HuH-7.5 (cell line): ENCODE results near the gene GALNTL6.

Source experiments
- DNase-seq: peaks from one replicate; pipeline ENCODE4 v3.0.0; 2011; ENCODE audit warnings: low spot score

GALNTL6 gene

DNA sequence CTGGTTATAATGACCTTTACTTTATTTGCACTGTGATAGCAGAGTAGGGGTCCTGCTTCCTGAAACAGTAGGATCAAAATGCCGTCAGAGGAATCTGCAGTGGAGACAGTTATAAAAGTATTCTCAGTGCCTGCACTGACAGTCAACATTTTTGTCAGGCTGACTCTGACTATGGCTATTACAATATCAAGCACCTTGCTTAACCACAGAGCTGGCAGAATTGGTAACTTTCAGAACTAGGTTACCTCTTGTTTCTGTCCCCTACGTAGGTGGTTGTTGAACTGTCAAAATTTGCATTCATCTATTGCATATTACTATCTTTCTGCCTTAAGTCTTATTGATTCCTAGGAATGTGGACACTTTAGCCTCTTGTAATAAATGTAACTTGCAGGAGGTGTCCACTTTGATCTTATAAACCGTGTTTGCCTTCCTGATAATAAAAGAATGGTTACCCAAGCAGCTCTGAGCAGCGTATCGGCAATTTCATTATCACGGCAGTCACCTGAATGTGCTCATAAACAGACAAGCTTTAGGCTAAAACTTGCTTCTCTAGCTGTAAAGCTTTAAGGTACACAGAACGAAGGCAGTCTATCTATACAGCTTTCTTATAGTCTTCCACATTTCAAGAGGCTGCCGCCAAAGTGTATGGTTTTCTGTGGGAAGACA, 1002.4 kb downstream of the GALNTL6 start:
- no peak for DNase-seq

GRCh38 chr4:172818901-172819300, 1005.7 kb downstream of the GALNTL6 start:
- no peak for DNase-seq

DNA sequence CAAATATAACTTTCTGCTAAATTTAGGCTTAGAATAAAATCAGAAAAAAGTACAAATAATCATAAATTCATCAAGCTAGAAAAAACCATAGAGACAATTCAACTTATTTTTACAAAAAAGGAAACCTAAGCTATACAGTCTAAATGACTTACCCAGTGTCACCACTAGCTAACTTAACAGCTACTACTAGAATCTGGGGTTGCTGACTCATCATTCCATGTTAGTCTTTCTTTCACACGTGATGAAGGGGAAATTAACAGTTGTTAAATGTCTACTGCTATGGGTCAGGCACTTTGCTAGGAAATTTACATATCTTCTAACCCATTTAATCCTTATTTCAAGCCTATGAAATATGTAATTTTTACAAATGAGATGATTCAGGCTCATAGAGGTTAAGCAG, 1006.1 kb downstream of the GALNTL6 start:
- DNase-seq, result no peak

- no peak for DNase-seq
Measured at GRCh38 chr4:172822331-172822730, 1009.1 kb downstream of the GALNTL6 start.

GRCh38 chr4:172826346-172826745, 1013.1 kb downstream of the GALNTL6 start:
- no peak for DNase-seq

DNA sequence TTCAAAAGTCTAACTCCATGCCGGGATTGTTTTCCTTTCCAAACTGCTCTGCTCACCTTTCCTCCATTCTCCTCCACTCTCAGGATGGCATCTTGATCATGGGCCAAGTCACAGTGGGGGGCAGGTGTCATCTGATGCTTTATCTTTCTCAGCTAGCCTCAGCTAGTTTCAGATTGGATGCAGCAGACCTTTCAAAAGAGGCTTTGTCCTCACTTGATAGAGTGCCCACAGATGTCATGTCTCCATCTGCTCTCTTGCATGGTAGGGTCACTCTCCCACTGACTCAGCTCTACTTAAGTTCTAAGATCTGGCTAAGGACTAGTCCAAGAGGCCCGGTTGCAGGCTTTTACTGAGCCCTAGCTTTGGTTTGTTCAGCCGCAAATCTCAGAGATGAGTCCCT, 1013.7 kb downstream of the GALNTL6 start:
- no peak for DNase-seq

DNA sequence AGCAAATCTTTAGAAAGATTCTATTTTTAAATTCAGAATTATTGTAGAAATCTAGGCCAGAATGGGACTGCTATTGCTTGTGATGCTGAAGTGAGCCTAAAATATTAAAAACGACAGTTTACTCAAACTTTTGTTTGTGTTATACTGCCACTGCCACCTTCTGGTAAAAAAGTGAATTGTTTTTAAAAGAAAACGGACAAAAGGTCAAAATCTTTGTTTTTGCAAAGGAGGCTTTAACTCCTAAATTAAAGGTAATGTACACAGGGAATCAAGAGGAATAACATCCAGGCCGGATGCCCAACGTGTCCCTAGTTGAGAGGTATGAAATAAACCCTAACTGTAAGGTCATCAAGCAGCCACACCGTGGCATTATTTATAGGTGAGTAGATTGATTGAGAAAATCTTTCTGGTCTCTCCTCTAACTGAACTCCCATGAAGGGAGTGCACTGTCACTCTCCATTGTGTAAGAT, 1017.1 kb downstream of the GALNTL6 start:
- DNase-seq, result no peak

- no peak for DNase-seq
Measured at GRCh38 chr4:172836661-172837060, 1023.5 kb downstream of the GALNTL6 start.

- DNase-seq, result no peak
Measured at GRCh38 chr4:172838111-172838510, 1024.9 kb downstream of the GALNTL6 start.

DNA sequence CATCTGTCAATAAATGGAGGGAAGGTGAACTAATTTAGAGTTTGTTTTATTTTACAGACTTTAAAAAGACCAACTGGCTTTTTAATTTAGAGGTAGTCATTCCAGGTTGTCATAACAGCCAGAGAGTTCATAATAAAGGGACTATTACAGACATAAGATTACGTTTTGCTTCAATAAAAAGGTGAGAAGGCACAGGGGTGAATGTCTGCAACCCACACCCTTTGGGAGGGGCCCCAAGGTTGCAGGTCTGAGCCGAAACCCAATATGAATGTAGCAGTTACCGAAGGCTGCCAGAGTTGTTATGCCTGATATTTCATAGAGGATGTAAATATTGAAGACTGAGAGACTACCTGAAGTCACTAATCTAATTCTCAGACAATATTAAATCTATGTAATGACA, 1025.7 kb downstream of the GALNTL6 start:
- DNase-seq, result no peak

DNA sequence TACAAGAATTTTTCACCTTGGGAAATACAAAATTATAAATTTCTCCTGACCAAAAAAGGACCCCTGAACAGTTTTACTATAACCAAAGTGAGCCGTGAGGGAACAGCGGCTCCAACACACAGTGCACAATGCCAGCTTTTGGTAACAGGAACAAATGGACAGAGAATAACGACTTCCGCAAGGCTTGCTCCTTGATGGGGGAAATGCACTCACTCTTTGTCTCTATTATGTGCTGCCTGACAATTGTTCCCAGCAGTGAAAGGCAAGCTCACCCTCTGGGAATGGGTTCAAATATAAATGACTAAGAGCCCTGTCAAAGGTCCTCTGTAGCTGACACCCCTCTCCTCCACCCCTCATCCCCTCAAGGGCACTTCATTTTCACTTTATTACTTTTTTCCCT, 1029.6 kb downstream of the GALNTL6 start:
- no peak for DNase-seq

- no peak for DNase-seq
Measured at GRCh38 chr4:172843192-172843591, 1030.0 kb downstream of the GALNTL6 start.

DNA sequence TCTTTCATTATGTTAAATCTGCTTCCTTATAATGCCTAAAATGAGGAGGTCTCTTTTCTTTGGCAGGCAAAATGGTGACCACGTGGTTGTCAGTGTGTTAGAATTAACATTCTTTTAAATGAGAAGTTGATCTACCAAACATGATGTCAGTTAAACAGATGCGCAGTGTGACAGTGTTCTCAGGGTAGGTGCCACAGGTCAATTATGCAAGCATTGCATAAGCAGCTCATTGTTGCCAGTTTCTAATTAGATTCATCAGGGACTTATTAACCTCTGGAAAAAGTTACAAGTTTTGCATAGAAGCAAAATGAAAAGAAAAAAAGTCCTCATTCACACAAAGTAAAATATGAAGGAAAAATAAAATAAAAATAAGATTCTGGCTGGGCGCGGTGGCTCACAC, 1031.4 kb downstream of the GALNTL6 start:
- no peak for DNase-seq

GRCh38 chr4:172845281-172845680, 1032.1 kb downstream of the GALNTL6 start:
- DNase-seq, result no peak

DNA sequence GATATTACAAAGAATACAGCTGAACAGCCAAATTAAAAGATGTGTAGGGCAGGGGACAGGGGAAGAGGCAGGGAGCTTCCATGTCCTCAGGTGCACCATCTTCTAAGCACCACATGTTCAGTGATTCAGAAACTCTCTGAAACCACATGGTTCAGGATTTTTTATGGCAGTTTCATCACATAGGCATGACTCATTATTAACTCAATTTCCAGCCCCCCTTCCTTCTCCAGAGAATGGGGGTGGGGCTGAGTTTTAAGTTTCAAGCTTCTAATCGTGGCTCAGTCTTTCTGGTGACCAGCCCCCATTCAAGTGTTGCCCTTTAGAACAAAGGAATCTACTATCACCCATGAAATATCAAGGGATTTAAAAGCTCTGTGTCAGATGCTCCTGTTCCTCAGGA, 1037.6 kb downstream of the GALNTL6 start:
- no peak for DNase-seq

GRCh38 chr4:172851534-172851933, 1038.3 kb downstream of the GALNTL6 start:
- no peak for DNase-seq

DNA sequence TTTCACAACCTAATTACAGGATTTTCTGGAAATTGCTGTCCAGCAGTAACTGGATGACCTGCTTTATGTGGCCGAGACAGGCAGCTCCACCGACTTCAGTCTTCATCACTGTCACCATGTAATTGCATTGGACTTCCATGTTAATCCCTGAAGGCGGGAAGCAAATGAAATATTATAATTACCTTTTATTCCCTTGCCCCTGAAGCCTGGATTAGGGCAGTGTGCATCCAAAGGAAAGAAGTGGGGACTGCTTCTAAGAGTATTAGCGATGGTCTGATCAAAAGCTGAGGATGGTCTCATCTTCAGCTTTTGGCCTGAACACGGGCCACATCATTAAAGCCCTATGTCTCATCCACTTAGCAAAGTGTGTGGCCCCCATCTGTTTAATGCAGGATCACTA, 1043.8 kb downstream of the GALNTL6 start:
- no peak for DNase-seq

DNA sequence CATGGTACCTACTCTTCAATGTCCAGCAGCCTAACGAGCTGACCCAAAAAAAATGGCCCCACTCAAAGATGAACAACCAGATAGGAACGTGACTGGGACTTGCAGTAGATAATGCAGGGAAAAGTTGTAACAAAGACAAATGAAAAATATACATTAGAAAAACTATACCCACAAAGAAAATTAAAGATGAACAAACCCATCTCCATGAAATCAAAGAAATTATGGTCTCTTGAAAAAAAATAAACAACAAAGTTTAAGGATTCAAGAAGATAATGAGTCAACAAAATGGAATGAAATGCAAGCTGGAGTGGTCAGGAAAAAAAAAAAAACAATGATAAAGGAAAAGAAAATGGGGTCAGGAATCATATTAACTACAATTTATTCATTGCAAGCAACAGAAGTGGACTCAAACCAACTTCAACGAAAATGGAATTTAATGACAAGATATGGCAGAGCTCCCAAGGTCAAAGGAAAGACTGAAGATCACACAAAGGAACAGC, 1045.6 kb downstream of the GALNTL6 start:
- DNase-seq, result no peak

DNA sequence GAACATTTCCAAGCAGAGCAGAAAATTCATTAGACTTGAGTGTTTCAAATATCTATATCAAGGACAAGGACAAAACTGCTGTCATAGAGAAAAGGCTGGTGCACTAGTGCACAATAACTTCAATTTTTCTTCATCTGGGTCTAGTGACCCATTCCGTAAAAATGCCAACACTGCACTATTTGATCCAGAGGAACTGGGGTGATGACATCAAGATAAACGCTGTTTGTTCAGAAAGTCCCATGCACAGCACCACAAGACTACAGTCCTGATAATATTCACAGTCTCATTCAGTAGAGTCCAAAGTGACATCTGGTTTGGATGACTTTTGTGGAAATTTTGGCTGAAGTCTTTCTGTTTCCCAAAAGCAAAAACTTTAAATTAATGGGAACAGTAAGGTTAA, 1051.9 kb downstream of the GALNTL6 start:
- DNase-seq, result no peak

DNA sequence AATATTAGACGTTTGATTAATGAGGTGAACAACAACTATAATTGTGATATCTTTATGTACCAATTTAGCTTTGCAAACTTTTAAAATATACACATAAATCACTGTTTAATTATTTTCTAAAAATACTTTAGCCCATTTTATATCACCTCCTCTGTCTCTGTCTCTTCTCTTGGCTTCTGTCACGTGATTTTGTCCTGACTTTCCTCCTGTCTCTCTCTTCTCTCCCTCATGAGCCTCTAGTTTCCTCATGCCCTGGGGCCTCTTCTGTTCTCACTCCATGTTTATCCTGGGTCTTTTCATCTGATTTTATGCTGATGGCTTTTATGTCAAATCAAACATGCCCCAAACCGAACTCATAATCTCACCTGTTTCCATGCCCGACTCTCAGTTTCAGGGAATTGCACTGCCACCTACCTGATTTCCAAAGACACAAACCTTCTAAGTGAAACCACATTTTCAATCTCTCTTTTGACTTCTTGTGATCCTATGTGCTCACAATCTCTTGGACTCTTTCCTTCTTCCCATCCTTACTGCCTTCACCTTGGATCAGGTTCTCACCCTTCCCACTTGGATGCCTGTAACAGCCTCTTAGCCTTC, 1052.4 kb downstream of the GALNTL6 start:
- DNase-seq, result no peak

DNA sequence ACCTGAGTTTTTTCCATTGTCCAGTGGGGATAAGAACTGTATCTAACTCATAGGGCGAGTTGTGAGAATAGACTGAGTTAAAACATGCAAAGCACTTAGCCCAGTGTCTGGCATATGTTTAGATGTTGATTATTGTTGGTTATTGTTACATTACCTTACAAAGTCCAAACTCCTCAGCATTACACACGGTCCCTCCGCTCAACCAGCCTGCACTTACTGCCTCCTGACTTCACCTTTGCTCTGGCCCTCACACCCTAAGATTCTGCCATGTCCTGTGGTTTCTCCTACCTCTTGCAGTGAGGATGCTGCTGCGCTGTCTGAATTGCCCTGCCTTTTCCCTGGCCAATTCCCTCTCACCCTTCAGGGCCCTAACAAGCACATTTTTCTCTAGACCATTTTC, 1053.2 kb downstream of the GALNTL6 start:
- DNase-seq, result no peak

DNA sequence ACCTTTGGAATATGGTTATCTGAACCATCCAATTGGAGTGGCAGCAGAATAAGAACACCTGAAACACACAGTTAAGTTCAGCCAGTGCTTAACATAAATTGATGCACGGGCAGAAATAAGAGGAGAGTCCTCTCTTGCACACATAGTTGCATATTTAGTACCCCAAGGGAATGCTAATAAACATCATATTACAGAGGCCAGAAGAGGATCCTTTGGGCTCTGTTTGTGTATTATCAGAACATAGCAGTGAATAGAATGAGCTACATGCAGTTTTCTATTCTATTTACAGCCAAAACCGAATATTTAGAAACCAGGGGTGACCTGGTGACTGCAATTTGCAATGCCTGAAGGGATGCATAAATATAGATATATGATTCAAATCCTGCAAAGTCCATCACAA, 1054.6 kb downstream of the GALNTL6 start:
- no peak for DNase-seq

DNA sequence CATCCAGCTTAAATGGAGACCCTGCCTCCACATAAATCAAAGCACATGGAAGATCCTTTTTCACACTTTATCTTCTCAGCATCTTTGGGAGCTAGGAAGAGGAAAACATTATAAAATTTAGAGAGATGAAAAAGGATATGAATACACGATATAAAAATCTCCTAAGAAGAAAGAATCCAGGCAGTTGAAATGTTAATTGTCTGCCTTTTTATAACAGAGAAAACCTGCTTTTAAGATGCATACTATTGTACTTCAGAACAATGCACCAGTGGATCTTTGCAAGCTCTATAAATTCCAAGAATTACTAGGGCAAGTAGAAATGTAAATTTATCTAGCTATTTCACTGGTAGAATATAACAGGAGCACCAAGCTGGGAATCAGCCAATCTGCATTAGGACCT, 1055.1 kb downstream of the GALNTL6 start:
- no peak for DNase-seq
